ENCODE results near the gene MATK. TPM values are rescaled to one million over a fixed set of nuclear protein-coding genes. Genes with fewer than 3 reads are reported as not detected.

The MATK gene
- total RNA-seq, 1 experiment from 2014 or later = not detected

DNA sequence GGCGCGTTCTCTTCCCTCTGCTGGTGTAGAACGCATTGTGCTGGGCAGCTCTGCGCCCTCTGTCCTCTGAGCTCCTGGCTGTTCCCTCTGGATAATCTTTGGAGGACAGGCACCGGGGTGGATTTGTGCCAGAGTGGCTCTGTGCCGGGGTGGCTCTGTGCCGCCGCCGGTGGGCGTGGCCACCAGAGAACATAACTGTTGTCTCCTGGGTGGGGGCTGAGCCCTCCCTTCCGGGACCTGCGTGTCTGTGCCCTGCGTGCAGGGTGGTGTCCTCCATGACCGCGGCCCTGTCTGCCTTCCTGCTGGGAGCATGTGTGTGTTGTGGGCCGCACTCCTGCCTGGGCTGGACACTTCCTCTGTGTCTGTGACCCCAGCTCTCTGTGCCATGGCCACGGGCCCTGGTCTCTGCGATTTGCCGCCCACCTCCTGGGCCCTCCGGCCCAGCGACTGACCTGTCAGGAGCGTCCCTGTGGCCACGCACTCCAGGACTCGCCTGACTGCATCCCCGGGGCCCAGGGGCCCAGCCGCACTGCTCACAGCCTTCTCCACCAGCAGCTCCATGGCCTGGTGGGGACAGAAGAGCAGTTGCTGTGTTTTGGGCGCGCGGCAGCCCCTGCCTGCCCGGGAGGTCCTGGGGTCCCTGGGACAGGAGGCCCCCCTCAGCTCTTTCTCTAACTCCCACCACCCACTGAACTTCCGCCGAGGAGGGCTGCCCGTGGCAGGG lies 22.4 kb upstream of the MATK start:
- Histone ChIP-seq H3K27ac (no peak overlapping the region), H3K4me1 (replicated peaks) (no peaks in the 10 kb centered on the region), H3K27me3 (replicated peaks) (peaks cover 17% of the 10 kb centered on the region), H3K36me3 (no peaks in the 10 kb centered on the region), H3K4me3 (no peak overlapping the region), H3K9me3 (replicated peaks) (no peaks in the 10 kb centered on the region)
- no peak for DNase-seq (ENCODE audit: low read depth in 1 of 2, low spot score in 2 of 2)

DNA sequence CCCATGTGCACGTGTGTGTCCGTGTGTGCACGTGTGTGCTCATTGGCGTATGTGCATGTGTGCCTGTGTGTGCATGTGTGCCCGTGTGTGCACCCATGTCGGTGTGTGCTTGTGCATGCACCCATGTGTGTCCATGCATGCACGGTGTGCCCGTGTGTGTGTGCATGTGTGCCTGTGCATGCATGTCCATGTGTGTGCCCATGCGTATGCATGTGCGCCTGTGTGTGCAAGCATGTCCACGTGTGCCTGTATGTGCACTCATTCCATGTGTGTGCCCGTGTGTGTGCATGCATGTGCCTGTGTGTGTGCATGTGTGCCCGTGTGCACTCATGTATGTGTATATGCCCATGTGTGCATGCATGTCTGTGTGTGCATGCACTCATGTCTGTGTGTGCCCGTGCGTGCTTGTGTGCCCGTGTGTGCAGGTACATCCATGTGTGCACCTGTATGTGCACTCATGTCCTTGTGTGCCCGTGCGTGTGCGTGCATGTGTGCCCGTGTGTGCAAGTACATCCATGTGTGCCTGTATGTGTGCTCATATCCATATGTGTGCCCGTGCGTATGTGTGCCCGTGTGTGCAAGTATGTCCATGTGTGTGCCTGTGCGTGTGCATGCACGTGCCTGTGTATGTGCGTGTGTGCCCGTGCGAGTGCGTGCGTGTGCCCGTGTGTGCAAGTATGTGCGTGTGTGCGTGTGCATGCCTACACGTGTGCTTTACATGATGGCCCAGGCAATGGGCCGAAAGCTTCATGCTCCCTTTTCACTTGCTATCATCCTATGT lies 21.6 kb upstream of the MATK start:
- Histone ChIP-seq H3K27ac (no peak overlapping the region), H3K27me3 (replicated peaks) (peaks cover 17% of the 10 kb centered on the region), H3K36me3 (no peaks in the 10 kb centered on the region), H3K9me3 (replicated peaks) (no peaks in the 10 kb centered on the region), H3K4me3 (no peak overlapping the region), H3K4me1 (replicated peaks) (no peaks in the 10 kb centered on the region)
- no peak for DNase-seq (ENCODE audit: low read depth in 1 of 2, low spot score in 2 of 2)

DNA sequence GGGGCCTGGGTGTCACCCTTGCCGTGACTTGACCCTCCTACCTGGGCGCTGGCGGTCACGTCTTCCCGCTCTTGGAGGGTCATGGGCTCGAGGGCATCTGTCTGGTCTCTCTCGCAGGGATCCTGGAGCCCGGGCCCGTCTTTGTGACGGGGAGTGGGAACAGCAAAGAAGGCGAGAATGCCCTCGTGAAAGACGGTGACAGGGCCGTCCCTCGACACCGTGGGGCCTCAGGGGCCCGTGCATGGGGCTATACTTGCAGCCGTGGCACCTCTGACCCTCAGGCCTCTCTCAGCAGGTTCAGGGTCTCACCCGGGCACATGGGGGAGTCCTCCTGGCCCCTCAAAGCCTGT lies 20.9 kb upstream of the MATK start:
- Histone ChIP-seq H3K9me3 (replicated peaks) (no peaks in the 10 kb centered on the region), H3K27me3 (replicated peaks) (peaks cover 18% of the 10 kb centered on the region), H3K4me3 (no peak overlapping the region), H3K36me3 (no peaks in the 10 kb centered on the region), H3K4me1 (replicated peaks) (no peaks in the 10 kb centered on the region), H3K27ac (no peak overlapping the region)
- DNase-seq (ENCODE audit: low read depth in 1 of 2, low spot score in 2 of 2) = no peak

DNA sequence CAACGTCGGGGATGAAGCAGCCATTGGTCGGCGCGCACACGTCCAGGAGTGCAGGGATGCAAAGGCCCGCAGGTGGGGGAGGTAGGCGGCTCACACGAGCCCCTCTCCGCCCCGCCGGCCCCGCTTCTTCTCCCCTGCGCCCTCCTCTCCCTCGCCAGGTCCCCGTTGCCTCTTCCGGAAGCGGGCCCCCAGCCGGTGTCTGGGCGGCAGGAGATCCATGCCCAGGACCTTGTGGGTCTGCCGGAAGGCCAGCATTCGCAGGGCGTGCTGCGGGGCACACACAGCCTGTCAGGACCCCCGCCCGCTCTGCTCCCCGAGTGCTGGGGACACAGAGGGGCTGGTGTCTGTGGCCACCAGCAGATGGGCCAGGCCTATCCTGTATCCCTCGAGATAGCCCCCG lies 19.7 kb upstream of the MATK start:
- no peaks in the 10 kb centered on the region for H3K9me3 ChIP-seq (replicated peaks)
- H3K36me3 ChIP-seq = no peaks in the 10 kb centered on the region
- H3K27me3 ChIP-seq (replicated peaks) = peaks cover 28% of the 10 kb centered on the region
- no peaks in the 10 kb centered on the region for H3K4me1 ChIP-seq (replicated peaks)
- H3K4me3 ChIP-seq = no peak overlapping the region
- H3K27ac ChIP-seq = no peak overlapping the region
- DNase-seq (ENCODE audit: low read depth in 1 of 2, low spot score in 2 of 2) = no peak

DNA sequence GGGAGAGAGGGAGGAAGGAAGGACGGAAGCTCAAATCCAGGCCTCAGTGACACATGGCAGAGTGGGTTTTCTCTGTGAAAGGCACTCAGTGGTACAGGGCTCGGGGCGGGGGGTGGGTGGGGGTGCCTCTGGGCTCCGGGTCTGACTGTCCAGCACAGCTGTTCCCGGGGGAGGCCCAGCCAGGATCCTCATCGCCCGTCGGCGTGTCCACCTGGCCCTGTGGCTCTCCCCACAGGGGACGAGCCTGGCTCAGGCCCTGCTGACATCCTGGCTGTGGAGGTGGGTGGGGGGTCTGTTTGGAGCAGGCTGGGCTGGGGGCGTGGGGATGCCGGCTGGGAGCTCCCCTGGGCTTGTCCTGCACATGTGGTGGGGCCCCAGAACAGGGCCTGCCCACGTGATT lies 18.2 kb upstream of the MATK start:
- peaks cover 27% of the 10 kb centered on the region for H3K27me3 ChIP-seq (replicated peaks)
- DNase-seq (ENCODE audit: low read depth in 1 of 2, low spot score in 2 of 2) = no peak
- no peaks in the 10 kb centered on the region for H3K9me3 ChIP-seq (replicated peaks)
- no peaks in the 10 kb centered on the region for H3K36me3 ChIP-seq
- no peak overlapping the region for H3K27ac ChIP-seq
- H3K4me3 ChIP-seq = no peak overlapping the region
- no peaks in the 10 kb centered on the region for H3K4me1 ChIP-seq (replicated peaks)

DNA sequence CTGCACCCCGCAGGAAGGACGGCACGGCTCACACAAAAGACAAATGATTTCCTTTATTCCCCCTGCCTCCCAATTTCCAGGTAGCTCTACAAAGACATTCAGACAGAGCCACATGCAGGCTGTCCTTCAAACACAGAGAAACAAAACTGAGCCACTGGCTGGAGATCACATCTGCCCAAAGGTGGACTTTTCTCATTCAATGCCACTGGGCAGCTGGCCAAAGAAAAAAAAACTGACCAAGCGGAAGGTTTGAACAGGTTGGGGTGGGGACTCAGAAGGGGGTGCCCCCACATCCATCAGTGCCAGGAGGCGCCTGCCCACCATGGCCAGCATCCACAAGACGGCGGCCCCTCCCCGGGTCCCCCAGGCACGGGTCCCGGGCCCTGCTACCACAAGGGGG lies 17.8 kb upstream of the MATK start:
- Histone ChIP-seq H3K4me3 (no peak overlapping the region), H3K27ac (no peak overlapping the region), H3K27me3 (replicated peaks) (peaks cover 32% of the 10 kb centered on the region), H3K36me3 (no peaks in the 10 kb centered on the region), H3K9me3 (replicated peaks) (no peaks in the 10 kb centered on the region), H3K4me1 (replicated peaks) (no peaks in the 10 kb centered on the region)
- DNase-seq (ENCODE audit: low read depth in 1 of 2, low spot score in 2 of 2) = no peak

DNA sequence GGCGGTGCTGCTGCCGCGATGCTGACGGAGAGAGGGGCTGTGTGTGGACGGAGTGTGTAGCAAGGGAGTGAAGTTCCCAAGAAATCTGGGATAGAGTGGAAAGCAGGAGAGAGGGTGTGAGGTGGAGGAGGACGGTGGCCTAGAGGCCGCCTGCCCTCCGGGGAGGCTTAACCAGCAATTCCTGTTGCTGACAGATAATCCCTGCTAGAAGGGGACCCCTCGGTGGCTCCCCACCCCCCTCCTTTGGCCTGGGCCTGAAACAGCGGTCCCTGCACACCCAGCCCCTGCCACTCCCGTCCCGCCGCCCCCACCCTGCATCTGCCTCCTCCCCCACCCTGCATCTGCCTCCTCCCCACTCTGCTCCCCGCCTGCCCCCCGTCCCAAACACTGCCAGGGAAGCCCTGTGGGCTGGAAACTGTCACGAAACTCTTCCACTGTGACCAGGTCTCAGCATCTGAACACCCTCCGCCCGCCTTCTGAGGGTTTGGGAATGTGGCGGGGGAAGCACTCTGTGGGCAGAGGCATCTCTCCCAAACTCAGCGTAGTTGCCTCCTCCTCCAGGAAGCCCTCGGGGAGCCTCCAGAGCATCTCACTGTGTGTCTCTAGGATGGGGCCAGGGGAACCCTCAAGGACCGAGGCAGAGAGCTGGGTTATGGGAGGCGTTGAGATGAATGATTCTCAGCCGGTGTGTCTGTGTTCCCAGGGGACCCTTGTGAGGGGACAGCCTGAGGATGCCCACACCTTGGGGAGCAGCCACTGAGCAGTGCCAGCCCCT lies 17.1 kb upstream of the MATK start:
- Histone ChIP-seq H3K27ac (no peak overlapping the region), H3K4me1 (replicated peaks) (no peaks in the 10 kb centered on the region), H3K27me3 (replicated peaks) (peaks cover 32% of the 10 kb centered on the region), H3K9me3 (replicated peaks) (no peaks in the 10 kb centered on the region), H3K36me3 (no peaks in the 10 kb centered on the region), H3K4me3 (no peak overlapping the region)
- no peak for DNase-seq (ENCODE audit: low read depth in 1 of 2, low spot score in 2 of 2)

DNA sequence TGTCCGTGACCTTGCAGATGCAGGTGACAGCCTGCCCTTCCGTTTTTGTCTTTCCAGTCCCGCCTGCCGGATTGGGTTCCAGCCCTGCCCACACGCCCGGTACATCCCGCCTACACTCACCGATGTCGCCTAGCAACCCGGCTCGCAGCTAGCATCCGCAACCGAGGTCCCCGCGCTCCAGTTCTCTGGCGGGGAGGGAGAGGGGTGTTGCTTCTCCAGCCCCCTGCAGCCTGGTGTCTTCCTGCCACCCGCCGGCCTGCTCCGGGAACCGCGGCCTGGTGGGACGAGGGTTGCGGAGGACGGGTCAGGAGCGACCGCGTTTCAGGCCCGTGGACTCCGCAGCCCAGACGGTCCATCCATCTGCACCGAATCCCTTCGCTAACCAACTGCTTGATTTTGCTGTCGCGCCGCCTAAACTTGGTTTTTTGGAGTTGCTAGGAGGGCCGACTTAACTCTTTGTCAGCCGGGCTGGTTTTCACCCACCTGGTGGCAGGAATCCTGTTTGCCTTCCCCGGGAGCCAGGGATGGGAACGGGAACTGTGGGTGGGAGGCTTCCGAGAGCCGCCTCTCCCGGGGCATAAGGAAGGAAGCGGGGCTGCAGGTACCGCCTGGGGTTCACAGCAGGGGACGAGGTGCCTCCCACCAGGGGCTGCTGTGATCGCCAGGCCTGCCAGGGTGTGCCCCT lies 15.4 kb upstream of the MATK start:
- Histone ChIP-seq H3K36me3 (no peaks in the 10 kb centered on the region), H3K27ac (no peak overlapping the region), H3K4me3 (no peak overlapping the region), H3K27me3 (replicated peaks) (peaks cover 32% of the 10 kb centered on the region), H3K9me3 (replicated peaks) (peaks cover 2% of the 10 kb centered on the region; the same call in 1 of the 2 replicates), H3K4me1 (replicated peaks) (no peaks in the 10 kb centered on the region)
- no peak for DNase-seq (ENCODE audit: low read depth in 1 of 2, low spot score in 2 of 2)

DNA sequence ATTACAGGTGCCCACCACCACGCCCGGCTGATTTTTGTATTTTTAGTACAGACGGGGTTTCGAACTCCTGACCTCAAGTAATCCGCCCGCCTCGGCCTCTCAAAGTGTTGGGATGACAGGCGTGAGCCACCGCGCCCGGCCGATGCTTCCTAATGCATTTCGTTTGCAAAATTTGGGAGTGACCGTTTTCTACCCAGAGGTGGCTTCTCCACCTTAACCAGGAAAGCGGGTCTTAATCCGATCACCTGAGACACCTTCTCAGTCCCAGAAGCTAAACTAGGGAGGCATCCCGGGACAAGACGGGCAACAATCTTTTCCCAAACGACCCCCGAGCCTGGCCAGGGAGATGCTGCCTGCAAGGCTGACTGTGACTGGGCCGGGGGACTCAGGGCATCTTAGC lies 14.8 kb upstream of the MATK start:
- Histone ChIP-seq H3K4me3 (no peak overlapping the region), H3K36me3 (no peaks in the 10 kb centered on the region), H3K9me3 (replicated peaks) (peaks cover 7% of the 10 kb centered on the region; the same call in 1 of the 2 replicates), H3K4me1 (replicated peaks) (no peaks in the 10 kb centered on the region), H3K27ac (no peak overlapping the region), H3K27me3 (replicated peaks) (peaks cover 34% of the 10 kb centered on the region)
- DNase-seq (ENCODE audit: low read depth in 1 of 2, low spot score in 2 of 2) = no peak

DNA sequence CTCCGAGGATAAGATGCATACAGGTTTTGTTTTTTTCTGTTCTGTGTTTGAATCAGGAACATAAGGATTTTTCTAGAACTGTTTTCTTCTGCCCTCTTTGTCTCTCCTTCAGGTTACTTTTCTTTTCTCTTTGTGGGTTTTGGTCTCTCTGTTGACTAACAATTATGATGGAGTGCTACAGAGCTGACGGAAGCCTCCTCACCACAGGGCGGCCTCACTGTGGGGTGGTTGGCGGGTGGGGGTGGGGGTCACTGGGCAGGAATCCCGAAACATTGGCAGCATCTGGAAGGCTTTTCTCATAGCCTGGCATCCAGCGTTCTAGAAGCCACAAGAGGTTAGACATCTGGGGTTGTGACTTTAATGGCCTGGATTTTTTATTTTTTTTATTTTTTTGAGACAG lies 12.0 kb upstream of the MATK start:
- no peaks in the 10 kb centered on the region for H3K4me1 ChIP-seq (replicated peaks)
- H3K27me3 ChIP-seq (replicated peaks) = peaks cover 36% of the 10 kb centered on the region
- H3K27ac ChIP-seq = no peak overlapping the region
- no peak overlapping the region for H3K4me3 ChIP-seq
- no peak for DNase-seq (ENCODE audit: low read depth in 1 of 2, low spot score in 2 of 2)
- H3K9me3 ChIP-seq (replicated peaks) = peaks cover 8% of the 10 kb centered on the region; the same call in 1 of the 2 replicates
- H3K36me3 ChIP-seq = no peaks in the 10 kb centered on the region

DNA sequence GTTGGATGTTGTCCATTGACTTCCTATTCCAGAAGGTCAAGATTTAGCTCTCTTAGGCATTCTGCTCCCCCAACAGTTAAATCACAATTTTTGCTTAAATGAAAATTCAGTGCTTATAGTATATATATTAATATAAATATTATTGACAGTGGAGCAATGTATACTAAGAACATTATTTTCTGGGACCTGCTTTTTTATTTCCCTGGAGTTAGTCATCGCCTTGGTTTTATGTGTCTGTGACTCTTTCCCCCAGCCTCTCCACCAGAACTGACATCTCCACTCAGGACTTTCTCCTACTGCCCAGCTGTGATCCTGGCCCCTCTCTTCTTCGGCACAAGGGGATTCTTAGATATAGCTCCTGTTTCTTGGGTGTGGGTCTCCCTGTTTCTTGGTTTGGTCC lies 10.2 kb upstream of the MATK start:
- Histone ChIP-seq H3K27me3 (replicated peaks) (peaks cover 26% of the 10 kb centered on the region), H3K27ac (no peak overlapping the region), H3K4me1 (replicated peaks) (no peaks in the 10 kb centered on the region), H3K4me3 (no peak overlapping the region), H3K9me3 (replicated peaks) (peaks cover 8% of the 10 kb centered on the region; the same call in 1 of the 2 replicates), H3K36me3 (no peaks in the 10 kb centered on the region)
- DNase-seq (ENCODE audit: low read depth in 1 of 2, low spot score in 2 of 2) = no peak

DNA sequence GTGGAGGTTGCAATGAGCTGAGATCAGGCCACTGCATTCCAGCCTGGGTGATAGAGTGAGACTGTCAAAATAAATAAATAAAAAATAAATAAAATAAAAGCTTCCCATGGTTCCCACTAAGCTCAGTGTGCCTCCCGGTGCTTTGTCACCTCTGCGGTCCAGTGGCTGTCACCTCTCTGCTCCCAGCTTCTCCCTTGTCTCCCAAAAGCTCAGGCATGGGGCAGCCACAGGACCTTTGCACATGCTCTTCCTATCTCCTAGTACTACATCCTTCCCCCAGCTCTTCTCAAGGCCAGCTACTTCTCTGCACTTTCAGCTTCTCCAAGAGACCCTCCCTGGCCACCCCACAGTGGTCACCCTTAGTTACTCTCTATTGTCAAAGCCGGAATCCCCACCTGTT lies 7.6 kb upstream of the MATK start:
- Histone ChIP-seq H3K27me3 (replicated peaks) (peaks cover 13% of the 10 kb centered on the region), H3K4me1 (replicated peaks) (no peaks in the 10 kb centered on the region), H3K27ac (no peak overlapping the region), H3K9me3 (replicated peaks) (peaks cover 8% of the 10 kb centered on the region; the same call in 1 of the 2 replicates), H3K36me3 (no peaks in the 10 kb centered on the region), H3K4me3 (no peak overlapping the region)
- DNase-seq (ENCODE audit: low read depth in 1 of 2, low spot score in 2 of 2) = no peak

DNA sequence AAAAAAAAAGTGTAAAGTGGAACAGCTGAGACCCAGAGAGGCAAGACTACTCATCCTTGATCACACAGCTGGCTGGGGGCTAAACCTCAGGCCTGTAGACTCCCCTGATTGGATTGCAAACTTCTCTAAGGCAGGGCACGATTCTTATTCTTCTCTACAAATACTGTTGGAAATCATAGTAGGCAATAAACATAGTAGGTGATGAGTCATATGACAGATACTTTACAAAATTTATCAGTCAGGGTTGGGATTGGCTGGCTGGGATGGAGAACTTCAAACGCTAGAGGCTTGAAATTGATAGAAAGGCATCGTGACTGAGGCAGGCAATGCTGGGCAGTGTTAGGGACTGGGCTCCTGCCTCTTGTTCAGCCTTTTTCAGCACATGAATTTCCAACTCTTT lies 5.9 kb upstream of the MATK start:
- DNase-seq (ENCODE audit: low read depth in 1 of 2, low spot score in 2 of 2) = no peak
- no peaks in the 10 kb centered on the region for H3K36me3 ChIP-seq
- peaks cover 14% of the 10 kb centered on the region; the same call in 1 of the 2 replicates for H3K27me3 ChIP-seq (replicated peaks)
- peaks cover 8% of the 10 kb centered on the region; the same call in 1 of the 2 replicates for H3K9me3 ChIP-seq (replicated peaks)
- no peaks in the 10 kb centered on the region for H3K4me1 ChIP-seq (replicated peaks)
- H3K4me3 ChIP-seq = no peak overlapping the region
- no peak overlapping the region for H3K27ac ChIP-seq
